HUES48 (cell line): ENCODE data around the gene INSRR.

ENCODE experiments used
- H3K27ac ChIP-seq: one replicate; pipeline ENCODE4 v1.7.0; 2013; ENCODE audit warnings: low read depth, low read length, inconsistent platforms
- H3K27me3 ChIP-seq: 2 replicates; pipeline ENCODE4 v1.6.1; 2013; ENCODE audit warnings: mild to moderate bottlenecking, low read length; ENCODE audit not compliant: control insufficient read depth, insufficient read depth
- H3K36me3 ChIP-seq: 2 replicates; pipeline ENCODE4 v1.6.1; 2013; ENCODE audit warnings: low read length; ENCODE audit not compliant: control insufficient read depth, insufficient read depth
- H3K4me1 ChIP-seq: 2 replicates; pipeline ENCODE4 v1.6.1; 2013; ENCODE audit warnings: mild to moderate bottlenecking, low read length; ENCODE audit not compliant: control insufficient read depth, insufficient read depth
- H3K4me3 ChIP-seq: 2 replicates; pipeline ENCODE4 v1.5.1; 2013; ENCODE audit warnings: mild to moderate bottlenecking, low read depth, low read length
- H3K9ac ChIP-seq: 2 replicates; pipeline ENCODE4 v1.6.1; 2013; ENCODE audit warnings: mild to moderate bottlenecking, low read depth, low read length, moderate library complexity
- H3K9me3 ChIP-seq: 2 replicates; pipeline ENCODE4 v1.6.1; 2013; ENCODE audit warnings: low read length; ENCODE audit not compliant: control insufficient read depth, insufficient read depth

The INSRR gene

DNA sequence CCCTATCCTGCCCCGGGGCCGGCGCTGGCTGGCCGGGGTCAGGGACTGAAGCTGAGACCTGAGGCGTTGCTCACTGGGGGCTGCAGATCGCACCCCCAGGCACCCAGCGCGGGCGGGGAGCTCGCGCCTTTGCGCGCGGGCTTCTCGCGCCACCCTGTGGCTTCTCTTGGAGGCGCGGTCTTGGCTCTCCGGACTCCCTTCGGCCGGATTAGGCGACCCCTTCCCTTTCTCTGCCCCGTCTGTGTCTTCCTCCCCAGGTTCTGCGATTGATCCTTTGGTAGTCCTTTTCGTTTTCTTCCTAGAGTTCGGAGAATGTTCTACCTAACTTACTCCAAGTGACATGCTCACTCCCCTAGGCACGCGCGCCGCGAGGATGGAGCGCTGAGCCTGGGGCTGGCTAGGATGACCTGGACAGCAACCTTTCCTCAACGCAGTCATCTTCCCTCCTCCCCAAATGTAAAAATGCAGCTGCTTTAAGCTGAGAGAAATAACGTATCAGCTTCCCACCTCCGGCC, 1.3 kb upstream of the INSRR start:
- H3K4me3 ChIP-seq = peak overlapping the region; percentile 51
- no peaks in the 10 kb centered on the region for H3K9me3 ChIP-seq
- H3K4me1 ChIP-seq = no peaks in the 10 kb centered on the region
- H3K36me3 ChIP-seq = no peaks in the 10 kb centered on the region
- H3K27me3 ChIP-seq = peaks cover 92% of the 10 kb centered on the region
- H3K9ac ChIP-seq = no peak overlapping the region
- H3K27ac ChIP-seq = no peak overlapping the region

DNA sequence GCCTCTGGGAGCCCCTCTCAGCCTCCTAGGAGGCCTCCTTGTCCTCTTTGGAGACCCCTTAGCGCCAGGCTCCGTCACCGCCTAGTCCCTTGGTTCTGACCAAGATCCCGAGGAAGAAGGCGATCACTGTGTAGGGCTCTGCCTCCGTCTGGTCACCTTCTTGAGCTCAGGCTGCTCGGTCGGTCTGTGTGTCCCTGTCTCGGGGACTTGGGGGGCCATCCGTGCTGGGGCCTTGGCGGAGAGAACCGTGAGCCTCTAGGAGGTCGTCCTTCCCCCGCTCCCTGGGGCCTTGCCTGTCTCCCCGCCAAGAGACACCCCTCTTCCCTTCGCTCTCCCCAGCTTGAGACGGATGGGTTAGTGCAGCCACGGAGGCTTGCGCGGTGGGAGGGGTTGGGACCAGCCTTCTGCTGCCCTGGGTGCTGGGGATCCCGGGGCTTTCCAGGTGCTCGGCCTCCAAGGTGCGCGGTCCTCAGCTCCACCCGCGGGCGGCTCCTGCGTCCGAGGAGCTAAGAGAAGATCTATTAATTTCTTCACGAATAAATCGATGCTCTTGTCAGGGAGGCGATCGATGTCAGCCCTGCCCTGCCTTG, 701 bp upstream of the INSRR start:
- Histone ChIP-seq H3K4me1 (no peaks in the 10 kb centered on the region), H3K27ac (no peak overlapping the region), H3K9ac (no peak overlapping the region), H3K27me3 (peaks cover 90% of the 10 kb centered on the region), H3K9me3 (no peaks in the 10 kb centered on the region), H3K36me3 (no peaks in the 10 kb centered on the region), H3K4me3 (peak overlapping the region; percentile 51)

DNA sequence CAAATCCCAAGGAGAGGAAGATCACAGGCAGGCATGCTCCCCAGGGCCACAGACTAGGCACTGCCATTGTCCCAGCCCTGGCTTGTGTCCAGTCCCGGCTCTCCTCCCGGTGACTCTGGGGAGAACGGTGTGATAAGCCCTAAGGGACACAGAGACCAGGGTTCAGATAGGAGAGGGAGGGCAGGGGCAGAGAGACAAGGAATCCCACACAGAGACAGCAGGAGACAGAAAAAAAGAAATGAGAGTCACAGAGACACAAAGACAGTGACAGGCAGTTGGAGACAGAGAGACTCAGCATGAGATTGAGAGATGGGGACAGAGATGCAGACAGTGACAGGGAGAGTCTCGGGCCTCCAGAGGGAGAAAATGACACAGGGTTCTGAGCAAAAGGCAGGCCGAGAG, 361 bp downstream of the INSRR start:
- no peak overlapping the region for H3K9ac ChIP-seq
- no peak overlapping the region for H3K27ac ChIP-seq
- H3K36me3 ChIP-seq = no peaks in the 10 kb centered on the region
- H3K4me1 ChIP-seq = no peaks in the 10 kb centered on the region
- H3K27me3 ChIP-seq = peaks cover 88% of the 10 kb centered on the region
- no peaks in the 10 kb centered on the region for H3K9me3 ChIP-seq
- H3K4me3 ChIP-seq = peak overlapping the region; percentile 51

DNA sequence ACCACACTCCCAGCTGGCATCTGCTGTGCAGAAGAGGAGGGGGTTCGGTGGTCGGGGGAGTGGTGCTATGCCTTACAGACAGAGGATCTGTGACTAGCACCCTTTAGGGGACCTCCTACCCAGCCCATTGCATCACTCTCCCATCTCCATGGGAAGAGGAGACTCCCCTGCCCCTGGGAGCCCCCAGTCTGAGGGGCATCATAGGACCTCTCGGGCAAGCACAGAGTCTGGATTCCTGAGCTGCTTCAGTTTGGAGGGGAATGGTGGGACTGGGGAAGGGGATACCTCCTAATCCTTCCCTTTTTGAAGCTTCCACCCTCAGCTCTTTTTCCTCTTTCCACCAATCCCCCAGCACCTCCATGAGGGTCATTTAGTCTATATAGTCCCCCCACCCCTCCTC, 1.4 kb downstream of the INSRR start:
- Histone ChIP-seq H3K4me1 (no peaks in the 10 kb centered on the region), H3K27ac (no peak overlapping the region), H3K36me3 (no peaks in the 10 kb centered on the region), H3K27me3 (peaks cover 88% of the 10 kb centered on the region), H3K9ac (no peak overlapping the region), H3K4me3 (no peak overlapping the region), H3K9me3 (no peaks in the 10 kb centered on the region)

DNA sequence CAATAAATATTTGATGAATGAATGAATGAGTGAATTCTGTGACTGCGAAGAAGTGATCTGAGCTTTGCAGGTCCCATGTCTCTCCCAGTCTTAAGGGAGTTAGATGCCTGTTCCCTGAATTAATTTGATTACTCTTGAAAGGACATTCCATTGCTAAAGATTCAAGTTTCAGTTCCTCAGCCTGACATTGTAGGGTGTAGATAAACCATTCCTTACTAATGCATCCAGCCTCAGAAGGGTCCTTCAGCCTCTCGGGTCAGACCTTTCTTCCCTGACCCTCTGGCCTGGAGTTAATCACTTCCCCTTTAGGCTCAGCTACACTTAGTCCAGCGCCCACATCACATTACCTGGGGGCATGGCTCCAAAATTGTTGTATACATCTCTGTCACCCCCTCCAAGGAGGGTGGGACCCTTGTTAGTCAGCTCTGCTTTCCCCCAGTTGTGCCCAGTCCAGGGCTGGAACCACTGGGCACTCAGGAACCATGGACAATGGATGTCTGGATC, 2.6 kb downstream of the INSRR start:
- Histone ChIP-seq H3K9me3 (no peaks in the 10 kb centered on the region), H3K4me1 (no peaks in the 10 kb centered on the region), H3K27ac (no peak overlapping the region), H3K27me3 (peaks cover 86% of the 10 kb centered on the region), H3K36me3 (no peaks in the 10 kb centered on the region), H3K9ac (no peak overlapping the region), H3K4me3 (no peak overlapping the region)

DNA sequence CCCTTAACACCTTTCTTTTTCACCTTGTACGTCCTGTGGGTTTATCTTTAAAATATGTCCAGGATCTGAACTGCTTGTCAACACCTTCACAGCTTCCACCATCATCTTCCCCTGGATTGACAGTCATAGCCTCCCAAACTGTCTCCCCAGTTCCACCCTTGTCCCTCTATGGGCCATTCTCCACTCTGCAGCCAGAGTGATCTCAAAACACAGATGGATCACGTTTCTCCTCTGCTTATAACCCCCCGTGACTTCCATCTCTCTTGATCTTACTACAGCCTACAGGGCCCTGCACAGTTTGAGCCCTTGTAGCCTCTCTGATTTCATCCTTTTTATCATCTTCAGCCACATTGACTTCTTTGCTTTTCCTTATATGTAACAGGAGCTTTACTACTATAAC, 4.3 kb downstream of the INSRR start:
- Histone ChIP-seq H3K9ac (no peak overlapping the region), H3K27ac (no peak overlapping the region), H3K9me3 (no peaks in the 10 kb centered on the region), H3K36me3 (no peaks in the 10 kb centered on the region), H3K4me1 (no peaks in the 10 kb centered on the region), H3K27me3 (peaks cover 85% of the 10 kb centered on the region), H3K4me3 (no peak overlapping the region)

DNA sequence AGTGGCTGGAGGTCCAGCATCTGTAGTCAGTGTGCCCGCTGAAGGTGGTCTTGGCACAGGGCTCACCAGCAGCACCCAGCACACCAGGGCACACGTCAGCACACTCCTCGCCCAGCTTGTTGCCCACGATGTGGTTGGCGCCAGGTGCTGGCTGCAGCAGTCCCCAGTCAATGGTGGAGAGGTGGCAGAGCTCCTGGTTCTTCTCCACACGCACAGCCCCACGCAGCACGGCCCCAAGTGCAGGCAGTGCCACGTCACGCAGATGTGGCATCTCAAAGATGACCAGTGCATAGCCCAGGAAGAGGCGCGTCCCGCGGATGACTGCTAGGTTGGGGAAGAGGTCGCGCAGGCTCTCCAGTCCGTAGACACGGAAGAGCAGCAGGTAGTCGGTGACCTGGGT, 5.2 kb downstream of the INSRR start:
- Histone ChIP-seq H3K4me3 (no peak overlapping the region), H3K36me3 (no peaks in the 10 kb centered on the region), H3K27ac (no peak overlapping the region), H3K4me1 (no peaks in the 10 kb centered on the region), H3K9ac (no peak overlapping the region), H3K27me3 (peaks cover 85% of the 10 kb centered on the region), H3K9me3 (no peaks in the 10 kb centered on the region)

DNA sequence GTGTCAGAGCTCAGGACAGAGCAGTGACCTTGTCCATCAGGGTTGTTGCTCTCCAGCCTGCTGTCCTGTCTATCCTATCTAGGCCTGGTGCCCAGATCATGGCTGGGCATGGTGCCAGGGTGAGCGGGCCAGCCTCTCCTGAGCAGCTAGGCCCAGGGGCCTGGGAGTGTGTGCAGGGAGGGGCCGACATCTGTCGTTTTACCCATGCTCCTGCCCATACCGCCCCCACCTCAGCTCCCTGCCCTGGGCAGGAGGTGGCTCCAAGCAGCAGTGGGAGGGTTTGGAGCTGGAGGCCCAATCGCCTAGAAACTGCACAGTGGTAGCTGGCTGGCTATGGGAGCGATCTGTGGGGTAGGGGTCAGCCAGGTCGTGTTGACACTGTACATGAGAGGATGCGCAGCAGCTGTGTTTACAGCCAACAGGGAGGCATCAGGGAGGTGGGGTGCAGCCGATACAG, 6.5 kb downstream of the INSRR start:
- Histone ChIP-seq H3K9me3 (no peaks in the 10 kb centered on the region), H3K36me3 (no peaks in the 10 kb centered on the region), H3K27ac (no peak overlapping the region), H3K9ac (no peak overlapping the region), H3K27me3 (peaks cover 85% of the 10 kb centered on the region), H3K4me1 (0 out of 2 replicates have a peak, but pooled peaks cover 3% of the 10 kb centered on the region), H3K4me3 (no peak overlapping the region)

DNA sequence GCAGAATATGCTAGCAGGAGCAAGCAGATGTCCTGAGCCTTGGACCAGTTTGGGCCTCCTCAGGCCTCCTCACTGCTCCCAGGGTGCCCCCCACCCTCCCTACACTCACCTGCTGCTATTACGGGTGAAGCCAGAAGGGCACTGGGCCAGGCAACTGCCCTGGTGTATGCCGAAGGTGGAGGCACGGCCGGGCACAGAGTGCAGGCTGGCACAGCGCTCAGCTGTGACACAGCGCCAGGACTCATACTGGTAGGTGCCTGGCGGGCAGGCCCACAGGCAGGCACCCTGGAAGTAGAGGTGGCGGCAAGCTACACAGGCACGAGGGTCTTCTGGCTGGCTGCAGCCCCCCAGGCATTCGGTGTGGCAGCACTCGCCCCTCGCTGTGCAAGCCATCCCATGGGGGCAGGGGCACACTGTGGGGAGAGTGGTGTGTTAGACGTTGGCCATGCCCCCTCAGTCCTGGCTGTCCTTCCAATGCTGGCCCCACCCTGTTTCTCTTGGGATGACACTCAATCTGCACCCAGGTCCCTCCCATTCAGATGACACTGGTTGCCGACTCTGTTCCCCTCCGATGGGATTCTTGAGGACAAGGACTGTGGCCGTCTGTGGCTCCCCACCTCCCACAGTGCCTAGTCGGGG, 7.0 kb downstream of the INSRR start:
- no peak overlapping the region for H3K27ac ChIP-seq
- no peak overlapping the region for H3K4me3 ChIP-seq
- H3K36me3 ChIP-seq = no peaks in the 10 kb centered on the region
- H3K4me1 ChIP-seq = 0 out of 2 replicates have a peak, but pooled peaks cover 3% of the 10 kb centered on the region
- no peak overlapping the region for H3K9ac ChIP-seq
- H3K27me3 ChIP-seq = peaks cover 85% of the 10 kb centered on the region
- no peaks in the 10 kb centered on the region for H3K9me3 ChIP-seq

DNA sequence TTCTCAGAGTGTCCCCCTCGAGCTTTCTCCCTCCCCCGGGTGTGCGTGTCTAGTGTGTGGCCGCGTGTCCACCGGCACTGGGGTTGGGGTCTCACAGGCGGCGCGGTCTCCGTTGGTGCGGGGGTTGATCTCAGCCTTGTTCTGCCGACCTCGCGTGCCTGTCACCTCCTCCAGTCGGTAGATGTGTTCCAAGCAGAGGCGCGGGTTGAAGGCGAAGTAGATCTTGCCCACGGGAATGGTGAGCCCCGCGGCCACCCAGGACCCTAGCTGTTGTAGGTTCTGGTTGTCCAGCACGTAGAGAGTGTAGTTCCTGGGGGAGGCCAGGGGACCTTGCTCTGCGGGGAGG, 9.8 kb downstream of the INSRR start:
- Histone ChIP-seq H3K9me3 (no peaks in the 10 kb centered on the region), H3K4me3 (peak overlapping the region; percentile 53), H3K9ac (no peak overlapping the region), H3K4me1 (peaks cover 6% of the 10 kb centered on the region; the same call in 1 of the 2 replicates), H3K27me3 (peaks cover 96% of the 10 kb centered on the region), H3K27ac (no peak overlapping the region), H3K36me3 (no peaks in the 10 kb centered on the region)

DNA sequence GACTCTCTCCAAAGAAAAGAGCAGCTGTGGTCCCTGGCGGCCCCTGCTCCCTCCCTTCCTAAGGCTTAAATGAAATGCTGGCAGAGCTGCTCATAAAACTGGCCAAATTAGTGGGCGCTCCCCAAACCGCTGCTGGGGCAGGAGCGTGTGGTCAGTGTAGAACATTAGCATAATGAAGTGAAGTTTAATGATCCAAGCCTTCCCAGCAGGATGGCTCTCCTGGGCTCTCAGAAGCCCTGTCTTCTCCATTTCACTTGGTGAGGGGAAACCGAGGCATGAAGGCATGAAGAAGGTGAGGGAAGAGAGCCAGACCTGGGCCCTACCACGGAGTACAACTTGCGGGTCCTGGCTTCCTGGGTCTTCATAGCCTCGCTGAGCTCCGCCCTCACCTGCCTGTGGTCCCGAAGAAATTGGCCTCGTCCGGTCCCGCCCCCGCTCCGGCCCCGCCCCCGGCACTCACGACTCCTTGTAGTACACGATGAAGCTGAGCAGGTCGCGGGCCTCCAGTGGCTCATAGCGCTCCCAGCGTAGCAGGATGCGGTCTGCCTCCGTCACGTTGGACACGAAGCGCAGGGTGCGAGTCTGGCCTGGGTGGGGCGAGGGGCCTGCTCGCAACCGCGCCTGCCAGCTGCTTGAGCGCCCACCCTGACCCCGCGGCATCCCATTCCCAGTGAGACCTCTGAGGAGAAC, 10.3 kb downstream of the INSRR start:
- H3K27ac ChIP-seq = no peak overlapping the region
- no peaks in the 10 kb centered on the region for H3K9me3 ChIP-seq
- peak overlapping the region; percentile 53 for H3K4me3 ChIP-seq
- no peaks in the 10 kb centered on the region for H3K36me3 ChIP-seq
- no peak overlapping the region for H3K9ac ChIP-seq
- peaks cover 97% of the 10 kb centered on the region for H3K27me3 ChIP-seq
- H3K4me1 ChIP-seq = peaks cover 6% of the 10 kb centered on the region; the same call in 1 of the 2 replicates
